Measurements from ENCODE around the gene FAM181A.

GRCh38 chr14:93961620-93962019 lies 34.5 kb downstream of the FAM181A start:
- no peak for TF ChIP-seq CTCF (optimal IDR thresholded peaks at IDR 0.05 in 1 of 3, IDR thresholded peaks at IDR 0.05 in 1 of 3, conservative IDR thresholded peaks at IDR 0.05 in 1 of 3; ENCODE audit: extremely low read depth in 1 of 3, insufficient read depth in 2 of 3, low read length in 3 of 3)
- no peak for TF ChIP-seq EZH2 (IDR thresholded peaks at IDR 0.05; ENCODE audit: low read length)

Measured in keratinocyte (primary cell).